ENCODE measurements around the gene HCN3.
"Not testable (repeated sequence)": the region's sequence is repeated elsewhere in the genome, so short reads cannot be mapped to it uniquely, and the experiment has no call there.

HCN3 gene

DNA sequence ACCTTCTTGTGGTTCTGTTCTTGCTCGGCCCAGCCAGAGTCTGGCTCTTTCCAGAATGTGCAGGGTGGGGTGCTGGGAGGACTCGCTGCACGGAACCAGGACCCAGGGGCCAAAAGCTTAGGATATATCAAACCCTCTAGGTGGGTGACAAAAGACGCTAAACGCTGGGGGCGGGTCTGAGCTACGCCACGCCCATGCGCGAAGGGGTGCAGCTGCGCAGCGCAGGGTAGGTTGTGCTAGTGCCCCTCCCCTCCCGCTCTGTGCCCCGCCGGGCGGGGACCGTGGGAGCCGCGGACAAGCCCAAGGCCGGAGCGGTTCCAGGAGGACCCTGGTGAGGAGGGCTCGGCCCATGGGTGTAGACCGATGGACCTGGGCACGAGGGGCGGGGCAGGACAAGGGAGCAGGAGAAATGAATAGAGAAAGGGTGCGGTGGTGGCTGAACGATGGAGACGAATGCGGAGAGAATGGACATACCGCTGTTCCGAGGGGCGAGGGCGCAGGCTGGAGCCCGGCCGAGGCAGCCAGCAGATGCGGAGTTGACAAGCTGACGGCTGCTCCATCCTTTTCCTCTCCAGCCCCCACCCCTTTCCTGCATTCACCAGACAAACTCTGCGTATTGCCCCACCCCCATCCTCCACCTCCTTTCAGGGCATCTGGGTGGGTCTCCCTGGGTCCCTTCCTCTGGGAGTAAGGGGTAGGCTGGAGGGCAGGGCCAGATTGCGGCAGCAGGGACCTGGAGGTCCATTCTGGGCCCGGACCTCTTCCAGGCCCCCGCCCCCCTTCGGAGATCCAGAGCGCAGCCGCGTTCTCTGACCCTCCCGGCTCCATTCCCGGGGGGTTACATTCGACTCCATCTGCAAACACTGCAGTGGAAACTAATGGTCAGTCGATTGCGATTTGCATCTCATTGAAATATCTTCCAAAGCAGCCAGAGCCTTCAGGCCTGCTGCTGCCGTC, 43.7 kb downstream of the HCN3 start, which contains the start of gene RUSC1:
TSS of gene RUSC1 (plus strand) at position 234 of the 957 bp plus-strand sequence. CDS start 880 bp downstream, outside the sequence.
- Mint-ChIP-seq H3K9me3 (no peaks in the 10 kb centered on the region), H3K36me3 (ENCODE audit: low read depth) (peaks cover 29% of the 10 kb centered on the region), H3K4me3 (peak within 1 kb of the TSS; percentile 69), H3K27ac (peak within 1 kb of the TSS; percentile 68), H3K4me1 (ENCODE audit: low read depth) (peaks cover 33% of the 10 kb centered on the region), H3K27me3 (ENCODE audit: low read depth) (no peaks in the 10 kb centered on the region)
- DNase-seq (ENCODE audit: low spot score) = peak; percentile 79

DNA sequence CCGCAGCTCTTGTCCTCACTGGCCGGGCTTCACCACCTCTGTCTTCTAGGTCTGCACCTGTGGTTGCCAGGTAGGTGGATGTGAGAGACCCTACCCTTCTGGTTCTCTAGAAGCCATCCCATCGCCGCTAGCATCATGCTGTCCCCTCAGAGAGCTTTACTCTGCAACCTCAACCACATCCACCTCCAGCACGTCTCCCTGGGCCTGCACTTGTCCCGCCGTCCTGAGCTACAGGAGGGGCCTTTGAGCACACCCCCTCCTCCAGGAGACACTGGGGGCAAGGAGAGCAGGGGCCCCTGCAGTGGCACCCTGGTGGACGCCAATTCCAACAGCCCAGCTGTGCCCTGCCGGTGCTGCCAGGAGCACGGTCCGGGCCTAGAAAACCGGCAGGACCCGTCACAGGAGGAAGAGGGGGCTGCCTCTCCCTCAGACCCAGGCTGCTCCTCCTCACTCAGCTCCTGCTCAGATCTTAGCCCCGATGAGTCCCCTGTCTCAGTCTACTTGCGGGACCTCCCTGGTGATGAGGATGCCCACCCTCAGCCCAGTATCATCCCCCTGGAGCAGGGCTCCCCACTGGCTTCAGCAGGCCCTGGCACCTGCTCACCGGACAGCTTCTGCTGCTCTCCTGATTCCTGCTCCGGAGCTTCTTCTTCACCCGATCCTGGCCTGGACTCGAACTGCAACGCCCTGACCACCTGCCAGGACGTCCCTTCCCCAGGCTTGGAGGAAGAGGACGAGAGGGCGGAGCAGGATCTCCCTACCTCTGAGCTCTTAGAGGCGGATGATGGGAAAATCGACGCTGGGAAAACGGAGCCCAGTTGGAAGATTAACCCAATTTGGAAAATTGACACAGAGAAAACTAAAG, 44.6 kb downstream of the HCN3 start:
- H3K27ac Mint-ChIP-seq = no peak overlapping the region

DNA sequence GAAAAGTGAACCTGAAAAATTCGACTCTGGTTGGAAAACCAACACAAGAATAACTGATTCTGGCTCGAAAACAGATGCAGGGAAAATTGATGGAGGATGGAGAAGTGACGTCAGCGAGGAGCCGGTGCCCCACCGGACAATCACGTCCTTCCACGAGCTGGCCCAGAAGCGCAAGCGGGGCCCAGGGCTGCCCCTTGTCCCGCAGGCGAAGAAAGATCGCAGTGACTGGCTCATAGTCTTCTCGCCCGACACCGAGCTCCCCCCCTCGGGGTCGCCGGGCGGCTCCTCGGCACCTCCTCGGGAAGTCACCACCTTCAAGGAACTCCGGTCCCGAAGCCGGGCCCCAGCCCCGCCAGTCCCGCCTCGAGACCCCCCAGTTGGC, 45.3 kb downstream of the HCN3 start:
- H3K36me3 Mint-ChIP-seq (ENCODE audit: low read depth) = peaks cover 27% of the 10 kb centered on the region
- no peak overlapping the region for H3K27ac Mint-ChIP-seq
- H3K4me1 Mint-ChIP-seq (ENCODE audit: low read depth) = peaks cover 36% of the 10 kb centered on the region
- peak overlapping the region; percentile 69 for H3K4me3 Mint-ChIP-seq
- DNase-seq (ENCODE audit: low spot score) = no peak
- no peaks in the 10 kb centered on the region for H3K9me3 Mint-ChIP-seq
- no peaks in the 10 kb centered on the region for H3K27me3 Mint-ChIP-seq (ENCODE audit: low read depth)

More for the DNA sequence above, 44.6 kb downstream of the HCN3 start:
- no peaks in the 10 kb centered on the region for H3K27me3 Mint-ChIP-seq (ENCODE audit: low read depth)
- peak overlapping the region; percentile 69 for H3K4me3 Mint-ChIP-seq
- peaks cover 34% of the 10 kb centered on the region for H3K4me1 Mint-ChIP-seq (ENCODE audit: low read depth)
- H3K36me3 Mint-ChIP-seq (ENCODE audit: low read depth) = peaks cover 27% of the 10 kb centered on the region
- no peak for DNase-seq (ENCODE audit: low spot score)
- H3K9me3 Mint-ChIP-seq = no peaks in the 10 kb centered on the region

DNA sequence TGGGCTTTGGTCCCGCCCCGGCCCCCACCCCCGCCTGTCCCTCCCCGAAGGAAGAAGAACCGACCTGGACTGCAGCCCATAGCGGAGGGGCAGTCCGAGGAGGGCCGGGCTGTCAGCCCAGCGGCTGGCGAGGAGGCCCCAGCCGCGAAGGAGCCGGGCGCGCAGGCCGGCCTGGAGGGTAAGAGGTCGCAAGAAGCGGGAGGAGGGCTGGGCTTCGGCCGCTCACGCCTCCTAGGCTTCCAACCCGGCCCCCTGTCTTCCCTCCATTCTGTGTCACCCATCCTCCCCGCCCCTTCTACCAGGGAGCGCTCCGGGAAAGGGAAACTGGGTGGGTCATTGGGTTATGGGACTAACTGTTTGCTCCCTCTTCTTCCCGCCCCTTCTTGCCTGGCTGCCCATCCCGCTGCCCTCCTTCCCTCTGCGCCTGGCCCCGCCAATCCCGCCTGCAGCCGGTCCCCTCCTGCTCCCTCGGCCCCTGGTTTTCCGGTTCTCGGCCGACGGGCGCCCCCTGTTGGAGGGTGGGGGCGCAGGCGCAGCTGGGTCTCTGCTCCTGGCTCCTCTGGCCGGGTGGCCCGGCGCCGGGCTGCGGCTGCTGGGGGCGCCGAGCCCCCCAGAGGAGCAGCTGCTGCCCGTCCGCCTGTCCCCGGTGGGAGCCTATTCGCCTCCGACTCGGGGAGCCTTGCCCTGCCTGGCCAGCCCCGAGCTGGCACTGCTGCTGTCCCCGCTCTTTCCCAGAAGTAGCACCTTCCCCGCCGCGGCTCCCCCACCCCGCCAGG, 45.9 kb downstream of the HCN3 start:
- H3K4me1 Mint-ChIP-seq (ENCODE audit: low read depth) = peaks cover 37% of the 10 kb centered on the region
- H3K36me3 Mint-ChIP-seq (ENCODE audit: low read depth) = peaks cover 21% of the 10 kb centered on the region
- H3K27ac Mint-ChIP-seq = peak overlapping the region; percentile 45
- no peaks in the 10 kb centered on the region for H3K27me3 Mint-ChIP-seq (ENCODE audit: low read depth)
- no peaks in the 10 kb centered on the region for H3K9me3 Mint-ChIP-seq
- peak; percentile 86 for DNase-seq (ENCODE audit: low spot score)
- H3K4me3 Mint-ChIP-seq = peak overlapping the region; percentile 86

DNA sequence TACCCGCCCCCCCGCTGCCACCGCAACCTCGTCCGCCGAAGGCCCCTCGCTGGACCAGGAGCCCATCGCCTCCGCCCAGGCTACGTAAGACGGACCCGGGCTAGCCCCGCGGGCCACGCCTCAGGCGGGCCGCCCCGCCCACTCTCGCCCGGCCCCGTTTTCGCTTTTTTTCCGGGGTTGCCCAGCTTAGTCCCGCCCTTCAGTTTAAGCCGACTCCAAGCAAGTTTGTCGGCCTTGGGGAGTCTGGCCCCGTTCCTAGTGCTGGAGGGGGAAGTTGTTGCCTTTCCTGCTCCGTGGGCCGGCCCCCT, 46.4 kb downstream of the HCN3 start:
- Mint-ChIP-seq H3K9me3 (no peaks in the 10 kb centered on the region), H3K4me1 (ENCODE audit: low read depth) (peaks cover 35% of the 10 kb centered on the region), H3K27ac (peak overlapping the region; percentile 87), H3K4me3 (peak overlapping the region; percentile 86), H3K36me3 (ENCODE audit: low read depth) (peaks cover 17% of the 10 kb centered on the region), H3K27me3 (ENCODE audit: low read depth) (no peaks in the 10 kb centered on the region)
- peak; percentile 82 for DNase-seq (ENCODE audit: low spot score)

DNA sequence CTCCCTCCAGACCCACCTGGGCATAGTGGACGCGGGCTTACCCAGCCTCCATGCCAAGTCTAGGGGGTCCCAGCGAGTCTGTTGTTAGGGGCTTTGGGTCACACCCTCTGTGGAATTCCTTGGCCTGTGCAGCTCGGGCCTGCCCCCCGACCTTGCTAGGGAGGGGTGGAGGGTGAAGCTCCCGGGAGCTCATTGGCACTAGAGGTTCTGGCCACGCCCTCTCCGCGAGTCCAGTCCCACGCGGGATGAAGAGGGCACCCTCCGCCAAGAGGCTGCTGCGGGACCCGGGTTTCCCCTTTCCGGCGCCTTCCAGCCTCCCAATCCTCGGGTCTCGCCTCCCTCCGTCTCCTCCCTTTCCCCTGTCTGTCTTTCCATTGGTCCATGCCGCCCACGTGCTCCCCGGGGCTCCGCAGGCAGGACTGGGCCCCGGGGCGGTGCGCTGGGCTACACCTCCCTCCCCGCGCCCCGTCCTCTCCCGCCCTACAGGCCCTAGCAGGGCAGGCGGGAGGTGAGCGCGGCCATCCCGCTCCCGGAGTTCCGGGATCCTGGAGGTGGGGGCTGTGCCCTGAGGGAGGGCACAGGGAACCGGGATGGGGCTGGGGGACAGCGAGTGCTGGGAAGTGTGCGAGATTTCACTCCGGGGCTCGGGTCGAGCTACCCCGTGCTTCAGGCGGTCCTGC, 46.9 kb downstream of the HCN3 start:
- DNase-seq (ENCODE audit: low spot score) = peak; percentile 95
- H3K27ac Mint-ChIP-seq = peak overlapping the region; percentile 87
- H3K9me3 Mint-ChIP-seq = no peaks in the 10 kb centered on the region
- H3K27me3 Mint-ChIP-seq (ENCODE audit: low read depth) = no peaks in the 10 kb centered on the region
- H3K36me3 Mint-ChIP-seq (ENCODE audit: low read depth) = peaks cover 13% of the 10 kb centered on the region
- peaks cover 31% of the 10 kb centered on the region for H3K4me1 Mint-ChIP-seq (ENCODE audit: low read depth)
- peak overlapping the region; percentile 86 for H3K4me3 Mint-ChIP-seq

DNA sequence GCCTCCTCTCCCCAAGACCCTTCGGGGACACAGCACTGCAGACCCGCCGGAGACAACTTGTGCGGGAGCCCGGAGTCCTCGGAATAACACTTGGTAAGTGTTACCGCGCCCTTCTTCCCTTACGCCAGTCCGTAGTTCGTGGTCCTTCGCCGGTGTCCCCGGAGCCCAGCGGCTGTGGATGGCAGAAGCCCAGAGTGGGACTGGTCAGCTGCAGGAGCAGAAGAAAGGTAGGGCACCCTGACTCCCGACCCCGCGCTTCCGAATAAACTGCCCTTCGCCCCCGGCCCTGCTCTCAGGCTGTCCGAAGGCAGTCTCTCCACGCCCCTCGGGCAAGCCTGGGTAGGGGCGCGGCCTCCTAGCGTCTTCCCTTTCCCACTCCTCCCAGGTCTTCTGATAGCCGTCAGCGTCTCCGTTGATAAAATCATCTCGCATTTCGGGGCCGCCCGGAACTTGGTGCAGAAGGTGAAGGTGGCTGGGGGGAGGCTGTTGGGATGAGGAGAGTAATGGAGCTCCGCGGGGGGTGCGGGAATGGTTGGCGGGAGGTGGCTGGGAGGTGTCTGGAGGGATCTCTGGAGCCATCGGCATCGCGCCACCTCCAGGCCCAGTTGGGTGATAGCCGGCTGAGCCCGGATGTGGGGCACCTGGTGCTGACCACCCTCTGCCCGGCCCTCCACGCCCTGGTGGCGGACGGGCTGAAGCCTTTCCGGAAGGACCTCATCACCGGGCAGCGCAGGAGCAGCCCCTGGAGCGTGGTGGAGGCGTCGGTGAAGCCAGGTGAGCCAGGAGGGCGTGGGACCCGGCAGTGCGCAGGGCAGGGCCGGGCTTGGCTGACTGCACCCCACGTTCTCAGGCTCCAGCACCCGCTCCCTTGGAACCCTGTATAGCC, 47.7 kb downstream of the HCN3 start:
- Mint-ChIP-seq H3K9me3 (no peaks in the 10 kb centered on the region), H3K27me3 (ENCODE audit: low read depth) (no peaks in the 10 kb centered on the region), H3K27ac (peak overlapping the region; percentile 55), H3K4me1 (ENCODE audit: low read depth) (peaks cover 27% of the 10 kb centered on the region), H3K36me3 (ENCODE audit: low read depth) (peaks cover 10% of the 10 kb centered on the region), H3K4me3 (peak overlapping the region; percentile 86)
- DNase-seq (ENCODE audit: low spot score) = no peak

DNA sequence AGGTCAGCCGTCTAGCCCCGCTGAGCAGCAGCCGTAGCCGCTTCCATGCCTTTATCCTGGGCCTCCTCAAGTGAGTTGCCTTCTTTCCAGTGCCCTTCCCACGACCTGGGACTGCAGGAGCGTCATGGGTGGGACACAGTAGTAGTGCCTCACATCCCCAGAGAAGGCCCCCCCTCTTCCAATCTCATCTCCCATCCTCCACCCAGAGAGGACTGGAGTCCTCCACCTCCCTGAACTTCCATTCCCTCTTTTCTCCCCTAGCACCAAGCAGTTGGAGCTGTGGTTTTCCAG, 48.3 kb downstream of the HCN3 start:
- no peaks in the 10 kb centered on the region for H3K27me3 Mint-ChIP-seq (ENCODE audit: low read depth)
- H3K27ac Mint-ChIP-seq = no peak overlapping the region
- H3K4me1 Mint-ChIP-seq (ENCODE audit: low read depth) = peaks cover 21% of the 10 kb centered on the region
- H3K36me3 Mint-ChIP-seq (ENCODE audit: low read depth) = peaks cover 13% of the 10 kb centered on the region
- no peak for DNase-seq (ENCODE audit: low spot score)
- peak overlapping the region; percentile 86 for H3K4me3 Mint-ChIP-seq
- H3K9me3 Mint-ChIP-seq = no peaks in the 10 kb centered on the region

DNA sequence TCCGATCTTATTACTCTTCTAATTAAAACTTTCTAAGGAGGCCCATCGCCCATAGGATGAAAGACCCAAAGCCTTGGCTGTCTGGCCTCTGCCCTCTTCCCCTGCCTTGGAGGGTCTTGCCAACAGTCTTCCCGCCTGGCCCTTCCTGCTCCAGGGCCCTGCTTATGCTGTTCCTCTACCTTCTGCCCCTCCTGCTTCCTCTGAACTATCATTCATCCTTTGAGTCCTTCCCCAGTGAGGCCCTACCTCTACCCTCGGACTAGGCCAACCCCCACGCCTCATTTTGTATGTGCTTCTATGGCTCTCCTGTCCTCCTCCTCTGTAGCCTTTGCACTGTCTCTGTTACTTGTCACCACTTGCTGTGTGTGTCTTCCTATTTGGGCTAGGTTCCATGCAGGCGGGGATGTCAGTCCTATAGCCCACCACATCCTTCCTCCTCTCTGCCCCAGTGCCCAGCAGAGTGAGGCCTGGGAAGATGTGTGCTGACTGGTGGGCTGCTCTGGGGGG, 48.8 kb downstream of the HCN3 start:
- DNase-seq (ENCODE audit: low spot score) = no peak
- Mint-ChIP-seq H3K27ac (peak overlapping the region; percentile 49), H3K4me3 (peak overlapping the region; percentile 86), H3K36me3 (ENCODE audit: low read depth) (peaks cover 16% of the 10 kb centered on the region), H3K4me1 (ENCODE audit: low read depth) (peaks cover 17% of the 10 kb centered on the region), H3K27me3 (ENCODE audit: low read depth) (no peaks in the 10 kb centered on the region), H3K9me3 (no peaks in the 10 kb centered on the region)

DNA sequence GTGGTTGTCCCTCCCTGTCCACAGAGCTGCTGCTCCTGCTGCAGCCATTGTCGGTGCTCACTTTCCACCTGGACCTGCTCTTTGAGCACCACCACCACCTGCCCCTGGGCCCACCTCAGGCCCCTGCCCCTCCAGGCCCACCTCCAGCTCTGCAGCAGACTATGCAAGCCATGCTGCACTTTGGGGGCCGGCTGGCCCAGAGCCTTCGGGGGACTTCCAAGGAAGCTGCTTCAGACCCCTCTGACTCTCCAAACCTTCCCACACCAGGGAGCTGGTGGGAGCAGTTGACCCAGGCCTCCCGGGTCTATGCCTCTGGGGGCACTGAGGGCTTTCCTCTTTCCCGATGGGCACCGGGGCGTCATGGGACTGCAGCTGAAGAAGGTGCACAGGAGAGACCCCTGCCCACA, 49.4 kb downstream of the HCN3 start:
- H3K4me1 Mint-ChIP-seq (ENCODE audit: low read depth) = peaks cover 14% of the 10 kb centered on the region
- no peaks in the 10 kb centered on the region for H3K27me3 Mint-ChIP-seq (ENCODE audit: low read depth)
- DNase-seq (ENCODE audit: low spot score) = no peak
- H3K27ac Mint-ChIP-seq = no peak overlapping the region
- H3K36me3 Mint-ChIP-seq (ENCODE audit: low read depth) = peaks cover 18% of the 10 kb centered on the region
- H3K9me3 Mint-ChIP-seq = no peaks in the 10 kb centered on the region
- H3K4me3 Mint-ChIP-seq = no peak overlapping the region

DNA sequence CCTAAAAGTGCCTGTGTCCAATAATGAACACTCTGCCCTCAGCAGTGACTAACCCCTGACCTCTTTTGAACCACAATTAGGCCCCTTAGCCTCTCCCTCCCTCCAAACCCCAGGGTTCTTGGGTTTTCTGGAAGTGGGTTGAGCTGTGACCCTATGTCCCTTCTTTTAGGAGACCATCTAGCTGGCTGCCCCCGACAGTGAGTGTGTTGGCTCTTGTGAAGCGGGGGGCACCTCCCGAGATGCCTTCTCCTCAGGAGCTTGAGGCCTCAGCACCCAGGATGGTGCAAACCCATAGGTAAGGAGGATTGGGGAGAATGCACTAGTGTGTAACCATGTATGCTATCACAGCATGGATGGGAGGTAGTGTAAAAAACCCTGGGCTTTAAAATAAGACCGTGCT, 50.7 kb downstream of the HCN3 start:
- Mint-ChIP-seq H3K9me3 (no peaks in the 10 kb centered on the region), H3K4me1 (ENCODE audit: low read depth) (peaks cover 8% of the 10 kb centered on the region), H3K4me3 (no peak overlapping the region), H3K36me3 (ENCODE audit: low read depth) (peaks cover 18% of the 10 kb centered on the region), H3K27me3 (ENCODE audit: low read depth) (no peaks in the 10 kb centered on the region), H3K27ac (no peak overlapping the region)
- no peak for DNase-seq (ENCODE audit: low spot score)

DNA sequence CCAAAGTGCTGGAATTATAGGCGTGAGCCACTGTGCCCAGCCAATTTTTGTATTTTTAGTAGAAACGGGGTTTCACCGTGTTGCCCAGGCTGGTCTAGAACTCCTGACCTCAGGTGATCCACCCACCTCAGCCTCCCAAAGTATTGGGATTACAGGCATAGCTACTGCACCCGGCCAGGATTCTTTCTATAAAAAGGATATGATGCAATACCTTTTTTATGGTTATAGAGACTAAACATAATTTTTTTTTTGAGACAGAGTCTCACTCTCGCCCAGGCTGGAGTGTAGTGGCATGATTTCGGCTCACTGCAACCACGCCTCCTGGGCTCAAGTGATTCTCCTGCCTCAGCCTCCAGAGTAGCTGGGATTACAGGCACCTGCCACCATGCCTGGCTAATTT, 51.6 kb downstream of the HCN3 start:
- not testable (repeated sequence) for H3K27me3 Mint-ChIP-seq (ENCODE audit: low read depth); H3K4me1 Mint-ChIP-seq (ENCODE audit: low read depth); H3K27ac Mint-ChIP-seq; H3K4me3 Mint-ChIP-seq; DNase-seq (ENCODE audit: low spot score); H3K9me3 Mint-ChIP-seq
- peaks cover 23% of the 10 kb centered on the region for H3K36me3 Mint-ChIP-seq (ENCODE audit: low read depth)

Measured in T-helper 2 cell treated with Interferon-gamma antibody and Interleukin-4, amounts not matched to agents 5 μg/mL and 100 μg/mL, for 36 hours (primary cell).